GM12878 (cell line): ENCODE results near the gene TTC32. TPM values are rescaled to one million over a fixed set of nuclear protein-coding genes. Genes with fewer than 3 reads are reported as not detected.

Experiments used
- ATAC-seq: fragments of 200-7000 bp; cut with Tn5 transposase; 3 replicates; pipeline ENCODE4 v1.9.1; 2020; ENCODE audit warnings: mild to moderate bottlenecking, moderate library complexity
- BruUV-seq: library from RNA; stranded (reverse); fragments of 400-500 nt; replicated peaks from 2 replicates; lab custom pipeline; 2021; lab: Mats Ljungman, UMichigan
- CTCF ChIA-PET: fragments of 300-600 bp; sonication (Branson Sonifier 250); formaldehyde crosslinking; extraction: SDS; loops from one replicate; lab custom pipeline; 2021; ENCODE audit warnings: inconsistent platforms; lab: Yijun Ruan, JAX
- POLR2A ChIA-PET: fragments of 350-600 bp; formaldehyde crosslinking; extraction: SDS; loops from one replicate; lab custom pipeline; 2021; ENCODE audit warnings: inconsistent platforms; lab: Charles Lee
- RAD21 ChIA-PET: fragments of 300-600 bp; sonication (Branson Sonifier 250); formaldehyde crosslinking; loops from one replicate; lab custom pipeline; 2023; ENCODE audit warnings: antibody characterized with exemption; ENCODE audit not compliant: unreplicated experiment; lab: Charles Lee
- SMC1A ChIA-PET: fragments of 300-600 bp; sonication (Branson Sonifier 250); formaldehyde crosslinking; loops from one replicate; lab custom pipeline; 2023; ENCODE audit not compliant: unreplicated experiment, uncharacterized antibody; lab: Charles Lee
- DNase-seq: peaks from one replicate; pipeline ENCODE4 v3.0.0-alpha.2; 2011; ENCODE audit warnings: low read depth, low spot score
- FAIRE-seq: peaks from 3 replicates; lab custom pipeline; 2011; peaks lifted over from hg19 to GRCh38; lab: Jason Lieb, UNC
- H2AFZ ChIP-seq: 2 replicates; pipeline ENCODE4 v1.6.0; 2011; ENCODE audit warnings: low read depth, low read length, control low read depth; ENCODE audit not compliant: control insufficient read depth
- H3K27ac ChIP-seq: 2 replicates; pipeline ENCODE4 v1.5.1; 2011; ENCODE audit warnings: control low read depth; ENCODE audit not compliant: control insufficient read depth, insufficient read depth
- H3K27me3 ChIP-seq, 2 experiments: replicated peaks in 1 of 2; 2 replicates each; pipeline versions ENCODE4 v1.6.0 to v1.6.1; 2011; ENCODE audit warnings: low read length in 1 of 2; ENCODE audit not compliant: control insufficient read depth in 2 of 2, insufficient read depth in 2 of 2
- H3K36me3 ChIP-seq, 2 experiments: 2 replicates each; pipeline ENCODE4 v1.5.1; 2011; ENCODE audit warnings: low read length in 1 of 2; ENCODE audit not compliant: control insufficient read depth in 2 of 2, insufficient read depth in 2 of 2
- H3K4me1 ChIP-seq: 2 replicates; pipeline ENCODE4 v1.6.1; 2011; ENCODE audit warnings: mild to moderate bottlenecking, low read length, moderate library complexity, mixed read lengths; ENCODE audit not compliant: control insufficient read depth, insufficient read depth
- H3K4me2 ChIP-seq: 2 replicates; pipeline ENCODE4 v1.6.0; 2011; ENCODE audit warnings: control low read depth; ENCODE audit not compliant: control insufficient read depth, insufficient read depth
- H3K4me3 ChIP-seq: fragments of 200-600 bp; sonication (generic); 2 replicates; pipeline ENCODE4 v1.5.1; 2016
- H3K79me2 ChIP-seq: 2 replicates; pipeline ENCODE4 v1.6.0; 2011; ENCODE audit warnings: low read length; ENCODE audit not compliant: control insufficient read depth, insufficient read depth
- H3K9ac ChIP-seq: 2 replicates; pipeline ENCODE4 v1.8.0; 2011; ENCODE audit warnings: low read length, control low read depth, mixed read lengths; ENCODE audit not compliant: control insufficient read depth, insufficient read depth
- H3K9me3 ChIP-seq: replicated peaks from 3 replicates; pipeline ENCODE4 v1.5.1; 2011; ENCODE audit warnings: mild to moderate bottlenecking, low read length; ENCODE audit not compliant: control insufficient read depth, insufficient read depth
- H4K20me1 ChIP-seq: 2 replicates; pipeline ENCODE4 v1.6.0; 2011; ENCODE audit not compliant: control insufficient read depth, insufficient read depth
- ASH2L ChIP-seq: fragments of 300-600, 200-600 bp; sonication (generic); IDR thresholded peaks from 2 replicates; pipeline ENCODE4 v1.6.1; 2017; ENCODE audit warnings: low read depth, mild to moderate bottlenecking, borderline replicate concordance
- CBX3 ChIP-seq: fragments of 200-600 bp; sonication (generic); IDR thresholded peaks from 2 replicates; pipeline ENCODE4 v1.6.1; 2016; ENCODE audit warnings: low read depth, borderline replicate concordance
- DPF2 ChIP-seq: fragments of 450-650 bp; IDR thresholded peaks from 2 replicates; pipeline ENCODE4 v1.6.1; 2017; ENCODE audit warnings: mild to moderate bottlenecking
- ETV6 ChIP-seq, 2 experiments: fragments of 450-650 bp in 1 of 2; IDR thresholded peaks in 1 of 2; conservative IDR thresholded peaks in 1 of 2; 2 replicates each; pipeline ENCODE4 v1.6.1; 2014; ENCODE audit warnings: antibody characterized with exemption in 1 of 2, borderline replicate concordance in 1 of 2, low read depth in 1 of 2, mild to moderate bottlenecking in 1 of 2, moderate library complexity in 1 of 2
- HDAC2 ChIP-seq: fragments of 200-600 bp; sonication (generic); IDR thresholded peaks from 2 replicates; pipeline ENCODE4 v1.6.1; 2017
- HDGF ChIP-seq: fragments of 450-650 bp; IDR thresholded peaks from 2 replicates; pipeline ENCODE4 v1.6.1; 2016; ENCODE audit warnings: antibody characterized with exemption
- IKZF1 ChIP-seq: fragments of 450-650 bp; conservative IDR thresholded peaks from 2 replicates; pipeline ENCODE4 v1.6.1; 2017; ENCODE audit warnings: antibody characterized with exemption, mild to moderate bottlenecking
- KDM1A ChIP-seq: fragments of 200-600 bp; sonication (generic); IDR thresholded peaks from 2 replicates; pipeline ENCODE4 v1.6.1; 2016; ENCODE audit warnings: borderline replicate concordance
- MYB ChIP-seq: fragments of 150-350 bp; IDR thresholded peaks from 2 replicates; pipeline ENCODE4 v1.6.1; 2014; ENCODE audit warnings: mild to moderate bottlenecking, low read depth, low read length, borderline replicate concordance
- NFIC ChIP-seq: IDR thresholded peaks from 2 replicates; pipeline ENCODE4 v1.6.1; 2012; ENCODE audit warnings: low read depth, mild to moderate bottlenecking, inconsistent platforms, low read length, moderate library complexity
- RAD21 ChIP-seq: IDR thresholded peaks from 2 replicates; pipeline ENCODE4 v1.6.1; 2011; ENCODE audit warnings: mild to moderate bottlenecking, low read depth, low read length, moderate library complexity; ENCODE audit not compliant: insufficient read depth
- RELA ChIP-seq: fragments of 450-650 bp; IDR thresholded peaks from 2 replicates; pipeline ENCODE4 v1.8.0; 2014; ENCODE audit warnings: borderline replicate concordance; ENCODE audit not compliant: partially characterized antibody
- SIX5 ChIP-seq: IDR thresholded peaks from 2 replicates; pipeline ENCODE4 v1.6.1; 2011; ENCODE audit warnings: mild to moderate bottlenecking, low read depth, low read length, moderate library complexity; ENCODE audit not compliant: severe bottlenecking
- SMARCA5 ChIP-seq: fragments of 450-650 bp; IDR thresholded peaks from 2 replicates; pipeline ENCODE4 v1.6.1; 2017; ENCODE audit warnings: mild to moderate bottlenecking
- SP1 ChIP-seq: IDR thresholded peaks from one replicate; pipeline ENCODE4 v1.6.1; 2011; ENCODE audit warnings: low read depth, low read length
- SPI1 ChIP-seq: IDR thresholded peaks from 2 replicates; pipeline ENCODE4 v1.6.1; 2011; ENCODE audit warnings: low read depth, mild to moderate bottlenecking, low read length, moderate library complexity, borderline replicate concordance; ENCODE audit not compliant: insufficient read depth
- ZZZ3 ChIP-seq: IDR thresholded peaks from 2 replicates; pipeline ENCODE4 v1.6.1; 2011; ENCODE audit warnings: low read depth; ENCODE audit not compliant: control insufficient read depth, insufficient read length
- WGBS: methylation state at CpG from one replicate; pipeline ENCODE4 v1.1.6; 2016; ENCODE audit warnings: low lambda C conversion rate; ENCODE audit not compliant: insufficient replicate concordance, insufficient coverage; ENCODE audit errors: missing lambda C conversion rate; 5-methylcytosine and 5-hydroxymethylcytosine counted together
- in situ Hi-C: fragments of 300-500 bp; cut with MboI; formaldehyde crosslinking; loops from 9 replicates; pipeline ENCODE4 v1.14.3; 2018; ENCODE audit warnings: mixed read lengths
- intact Hi-C: fragments of 100-400 bp; cut with micrococcal nuclease; formaldehyde crosslinking; loops from one replicate; pipeline ENCODE4 v1.14.2; 2022; ENCODE audit not compliant: unreplicated experiment
- polyA plus RNA-seq, 11 experiments: library from polyadenylated mRNA; depleted of rRNA in 4 of 11; unstranded in 6 of 11; stranded (reverse) in 5 of 11; fragments of >200 nt; fragmentation: Nextera tagmentation in 4 of 11; fragmentation: Illumina TruSeq in 1 of 11; extraction: Ambion mirVana in 4 of 11; extraction: Trizol in 1 of 11; gene quantifications; 1 replicate in 1 of 11; 2 replicates in 10 of 11; pipeline versions ENCODE4 v1.2.1 to v1.2.3, GENCODE V29; 2011 to 2016; ENCODE audit warnings: inconsistent platforms in 2 of 11, missing spikeins in 2 of 11, low read depth in 1 of 11
- total RNA-seq, 4 experiments: library from RNA; depleted of rRNA in 3 of 4; stranded (reverse); fragments of >200 nt in 3 of 4; fragmentation: Illumina TruSeq in 1 of 4; extraction: Trizol in 1 of 4; gene quantifications; 2 replicates each; pipeline versions ENCODE4 v1.2.1 to v1.2.3, GENCODE V29; 2013 to 2021

TTC32 gene
- total and polyA plus RNA-seq, 10 of the 15 experiments (the other 5 are each of a cell fraction or from before 2014, with no cell fraction given), result 11.1 to 30.0 (median 19.7) TPM

DNA sequence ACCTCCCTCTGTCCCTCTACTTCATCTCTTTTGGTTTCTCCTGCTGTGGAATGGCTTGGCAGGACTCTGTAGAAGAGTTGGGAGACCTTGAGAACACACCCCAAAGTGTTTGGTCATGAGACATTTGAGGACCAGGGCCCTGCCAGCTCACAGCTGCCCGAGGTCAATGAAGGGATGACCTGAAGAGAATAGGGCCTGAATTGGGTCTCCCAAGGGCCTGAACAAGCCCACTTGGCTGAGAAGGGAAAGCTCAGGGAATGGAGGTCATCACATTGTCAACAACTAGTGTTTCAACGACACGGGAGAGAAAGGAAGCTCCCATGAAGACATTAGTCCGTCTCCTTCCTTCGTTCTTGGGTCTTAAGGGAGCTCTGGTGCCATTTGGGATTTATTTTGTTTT is 52.8 kb downstream of the TTC32 start:
- DNase-seq, result no peak
- intact Hi-C loops, result no loop called here
- no peak for TF ChIP-seq HDGF
- no peak for TF ChIP-seq SIX5
- ChIA-PET SMC1A (no interaction called here), RAD21 (no interaction called here), POLR2A (no interaction called here), CTCF (interaction anchor here (0.6 kb wide), 1 partner anchor 9 kb away, joined by 4 read pairs; no protein-coding TSS in a partner anchor)
- Histone ChIP-seq H3K9me3 (no peaks in the 10 kb centered on the region), H3K9ac (no peak overlapping the region), H3K4me2 (no peak overlapping the region), H3K36me3 (no peaks in the 10 kb centered on the region), H2AFZ (no peak overlapping the region), H3K27ac (no peak overlapping the region), H3K79me2 (no peaks in the 10 kb centered on the region), H3K4me1 (no peaks in the 10 kb centered on the region), H3K27me3 (no peaks in the 10 kb centered on the region; a peak in 2 of 4 replicates), H3K4me3 (no peak overlapping the region), H4K20me1 (no peaks in the 10 kb centered on the region)
- BruUV-seq, result no TSS peak
- FAIRE-seq, result no peak
- in situ Hi-C loops, result no loop called here
- 15% methylated on average over 5 of the region's 5 CpGs for WGBS
- no peak for ATAC-seq

DNA sequence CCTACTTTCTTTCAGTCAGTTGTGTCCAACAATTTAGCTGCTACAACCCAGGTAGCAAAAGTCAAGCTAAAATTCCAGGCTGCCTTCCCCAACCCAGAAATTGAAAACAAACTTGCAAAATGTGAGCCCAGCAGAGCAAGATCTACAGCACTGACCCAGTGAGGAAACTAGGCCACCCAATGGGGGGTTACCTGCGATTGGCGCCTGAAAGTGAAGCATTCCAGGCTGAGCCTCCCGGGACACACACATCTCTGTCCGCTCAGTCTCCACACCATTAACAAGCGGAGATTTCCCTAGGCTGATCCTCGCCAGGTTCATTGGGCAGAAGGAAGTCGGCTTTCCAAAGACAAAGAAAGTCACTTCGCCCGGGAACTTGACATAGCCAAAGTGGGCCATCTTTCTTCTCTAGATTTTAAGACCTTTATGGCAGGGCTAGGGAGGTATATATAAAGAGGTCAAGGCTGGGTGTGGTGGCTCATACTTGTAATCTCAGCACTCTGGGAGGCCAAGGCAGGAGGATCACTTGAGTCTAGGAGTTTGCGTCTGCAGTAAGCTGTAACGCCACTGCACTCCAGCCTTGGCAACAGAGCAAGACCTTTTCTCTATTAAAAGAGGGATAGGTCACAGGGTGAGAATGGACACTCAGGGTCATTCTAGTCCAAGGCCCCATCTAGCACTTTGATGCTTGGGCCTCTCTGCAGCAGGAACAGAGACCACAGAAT is 53.6 kb downstream of the TTC32 start:
- no peaks in the 10 kb centered on the region for H3K36me3 ChIP-seq
- ATAC-seq (no peak), FAIRE-seq (no peak), DNase-seq (no peak)
- intact Hi-C loops, result no loop called here
- in situ Hi-C loops, result no loop called here
- no peak overlapping the region for H2AFZ ChIP-seq
- H3K27me3 ChIP-seq, result no peaks in the 10 kb centered on the region; a peak in 2 of 4 replicates
- no peak overlapping the region for H3K4me3 ChIP-seq
- H3K4me2 ChIP-seq, result no peak overlapping the region
- TF ChIP-seq RELA, result no peak
- no peak for TF ChIP-seq SMARCA5
- no peak for TF ChIP-seq NFIC
- TF ChIP-seq MYB, result no peak
- no peak for TF ChIP-seq ZZZ3
- TF ChIP-seq IKZF1, result no peak
- TF ChIP-seq ETV6 (conservative IDR thresholded peaks at IDR 0.05 in 1 of 2, IDR thresholded peaks at IDR 0.05 in 1 of 2; ENCODE audit: borderline replicate concordance in 1 of 2, low read depth in 1 of 2), result no peak
- TF ChIP-seq HDAC2, result no peak
- TF ChIP-seq KDM1A, result no peak
- no peak for TF ChIP-seq RAD21
- no peak for TF ChIP-seq SPI1
- no peak for TF ChIP-seq ASH2L
- no peak for TF ChIP-seq DPF2
- TF ChIP-seq CBX3, result no peak
- TF ChIP-seq SP1, result no peak
- no peaks in the 10 kb centered on the region for H3K9me3 ChIP-seq
- ChIA-PET POLR2A (no interaction called here), SMC1A (no interaction called here), RAD21 (no interaction called here), CTCF (no interaction called here)
- WGBS, result 65% methylated on average over 11 of the region's 11 CpGs
- no peaks in the 10 kb centered on the region for H3K79me2 ChIP-seq
- no peaks in the 10 kb centered on the region for H4K20me1 ChIP-seq
- H3K4me1 ChIP-seq, result no peaks in the 10 kb centered on the region
- BruUV-seq, result no TSS peak
- H3K27ac ChIP-seq, result no peak overlapping the region
- no peak overlapping the region for H3K9ac ChIP-seq
